ENCODE results near the gene TNS2.
A peak's percentile ranks its signal among the peaks of the same experiment; 100 is the strongest.

The TNS2 gene

DNA sequence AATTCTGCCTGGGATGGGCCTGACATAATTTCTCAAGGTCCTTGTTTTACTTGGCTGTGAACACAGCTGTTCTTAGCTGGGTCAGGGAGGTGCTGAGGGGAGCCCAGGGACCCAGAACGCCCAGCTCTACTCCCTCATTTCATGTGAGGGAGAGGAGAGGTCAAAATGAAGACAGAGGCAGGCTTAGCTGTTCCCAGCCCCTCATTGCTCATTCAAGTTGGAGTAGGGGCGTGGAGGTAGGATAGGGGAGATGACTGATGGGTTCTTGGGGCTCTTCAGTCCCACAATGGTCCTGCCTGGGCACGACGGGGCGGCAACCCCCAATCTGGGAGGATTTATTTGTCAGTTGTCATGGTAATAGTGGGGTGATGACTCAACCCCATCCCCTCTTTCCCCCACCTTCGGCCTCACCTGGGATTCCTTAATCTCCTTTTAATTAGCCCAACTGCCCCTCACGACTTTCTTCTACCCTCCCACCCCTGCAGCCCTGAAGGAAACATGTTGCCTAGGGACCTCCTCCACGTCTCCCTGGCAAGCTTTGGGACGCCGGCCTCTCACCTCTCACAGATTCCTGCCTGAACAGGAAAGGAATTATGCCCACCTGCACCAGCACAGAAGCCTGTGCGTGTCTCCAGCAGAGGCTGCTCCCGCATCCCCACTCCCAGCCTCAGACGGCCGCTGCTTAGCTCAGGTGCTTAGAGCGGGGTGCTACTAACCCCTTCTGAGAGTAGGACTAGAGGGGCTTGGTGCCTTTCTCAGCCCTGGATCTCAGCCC lies 19.1 kb downstream of the TNS2 start:
- no peak for DNase-seq

GRCh38 chr12:53069621-53070410 lies 20.0 kb downstream of the TNS2 start:
- no peak for DNase-seq

GRCh38 chr12:53070877-53071492 lies 21.1 kb downstream of the TNS2 start:
- no peak for DNase-seq

GRCh38 chr12:53071591-53072551 lies 22.0 kb downstream of the TNS2 start:
- no peak for DNase-seq

- DNase-seq, result no peak
These were observed 24.0 kb downstream of the TNS2 start for GRCh38 chr12:53073881-53074280.

DNA sequence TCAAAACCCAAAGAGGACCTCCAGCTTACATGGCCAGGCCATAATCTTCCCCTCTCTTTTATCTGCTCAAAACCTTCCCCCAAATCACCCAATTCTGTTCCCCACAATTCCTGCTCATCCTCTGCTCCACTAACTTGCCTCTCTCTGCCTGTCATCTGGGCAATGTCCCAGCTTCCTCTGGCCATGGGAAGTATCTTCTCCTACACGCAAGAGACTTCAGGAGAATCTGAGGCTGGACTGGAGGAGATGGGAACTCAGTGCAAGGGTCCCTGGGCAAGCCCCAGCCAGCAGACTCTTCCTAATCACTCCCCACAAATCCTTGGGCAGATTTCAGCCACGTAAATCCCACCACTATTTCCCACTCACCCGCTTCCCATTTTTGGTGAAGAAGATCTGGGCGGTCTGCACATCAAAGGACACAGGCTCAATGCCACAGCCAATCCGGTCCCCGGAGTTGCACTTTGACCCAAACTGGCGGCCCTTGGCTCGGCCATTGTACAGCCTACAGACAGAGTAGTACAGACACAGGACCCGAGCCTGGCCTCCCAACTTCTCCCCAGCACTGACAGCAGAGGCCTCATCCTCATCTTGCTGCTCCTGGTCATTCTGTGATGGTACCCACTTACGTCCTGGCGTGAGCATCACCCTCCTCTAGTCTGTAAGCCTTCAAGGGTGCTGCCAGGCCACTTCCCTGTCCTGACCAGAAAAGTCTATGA lies 24.6 kb downstream of the TNS2 start:
- no peak for DNase-seq

DNA sequence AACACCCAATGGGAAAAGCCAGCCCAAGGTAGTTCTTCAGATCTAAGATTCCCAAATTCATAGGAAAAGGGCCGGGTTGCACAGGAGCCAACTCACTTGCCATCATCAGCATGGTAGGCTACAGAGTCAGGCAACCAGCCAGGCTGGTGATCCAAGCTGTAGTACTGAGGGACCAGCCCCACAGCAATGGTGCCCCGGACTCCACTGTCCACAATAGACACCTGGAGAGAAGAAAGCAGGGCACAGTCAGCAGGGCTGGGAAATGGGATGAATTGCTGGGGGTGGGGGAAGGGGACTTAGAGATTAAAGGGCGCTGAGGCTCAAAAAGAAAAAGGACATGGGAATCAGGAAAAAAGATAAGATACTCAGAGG lies 25.1 kb downstream of the TNS2 start:
- no peak for DNase-seq

GRCh38 chr12:53076461-53076860 lies 26.6 kb downstream of the TNS2 start:
- no peak for DNase-seq

DNA sequence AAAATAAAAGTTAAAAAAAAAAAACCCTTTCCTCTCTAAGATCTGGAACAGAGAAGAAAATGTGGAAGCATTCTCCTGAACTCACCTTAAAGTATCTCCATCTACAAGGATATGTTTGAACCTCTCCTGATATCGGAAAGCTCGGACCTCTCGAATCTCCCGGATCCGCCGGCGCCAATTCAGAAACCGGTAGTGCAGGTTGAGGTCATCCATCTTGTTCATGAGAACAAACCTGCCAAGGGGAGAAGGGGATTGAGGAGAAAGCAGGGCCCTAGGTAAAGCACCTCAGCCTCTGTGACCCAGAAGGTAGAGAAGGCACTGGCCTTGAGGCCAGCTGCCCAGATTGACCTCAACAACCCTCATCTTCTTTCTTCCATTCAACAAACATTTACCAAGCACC lies 27.2 kb downstream of the TNS2 start:
- DNase-seq, result no peak

GRCh38 chr12:53078425-53079225 lies 28.8 kb downstream of the TNS2 start:
- DNase-seq, result peak; percentile 61

- peak; percentile 96 for DNase-seq
These were observed 29.6 kb downstream of the TNS2 start, which contains the start of gene SPRYD3 for GRCh38 chr12:53079226-53080117. Gene SPRYD3 (minus strand): TSS chr12:53079390. CDS start chr12:53079333, 57 bp downstream.

GRCh38 chr12:53082637-53083175 lies 32.8 kb downstream of the TNS2 start:
- no peak for DNase-seq

- no peak for DNase-seq
These were observed 36.5 kb downstream of the TNS2 start for GRCh38 chr12:53086361-53086760.

- DNase-seq, result no peak
These were observed 40.2 kb downstream of the TNS2 start for GRCh38 chr12:53090105-53090504.

DNA sequence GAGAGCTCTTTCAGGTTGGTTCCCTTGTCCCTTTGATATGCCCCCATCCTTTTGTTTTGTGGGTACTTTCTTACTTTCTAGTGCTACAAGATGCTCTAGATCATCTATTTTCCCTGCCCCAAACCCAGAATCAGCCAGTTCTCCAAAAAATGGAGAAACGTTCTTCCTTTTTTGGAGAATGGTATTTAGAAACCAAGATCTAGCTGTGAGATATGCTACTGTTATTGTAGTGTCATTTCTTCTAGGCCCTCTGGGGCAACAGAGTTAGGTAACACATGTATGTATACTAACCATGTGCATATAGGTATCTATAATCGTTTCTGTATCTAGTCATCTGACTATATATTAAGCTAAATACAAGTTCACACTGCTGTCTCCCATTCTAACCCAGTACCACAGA lies 40.7 kb downstream of the TNS2 start:
- no peak for DNase-seq

GRCh38 chr12:53091756-53092155 lies 41.9 kb downstream of the TNS2 start:
- DNase-seq, result no peak

GRCh38 chr12:53093777-53094393 lies 44.0 kb downstream of the TNS2 start:
- DNase-seq, result no peak

DNA sequence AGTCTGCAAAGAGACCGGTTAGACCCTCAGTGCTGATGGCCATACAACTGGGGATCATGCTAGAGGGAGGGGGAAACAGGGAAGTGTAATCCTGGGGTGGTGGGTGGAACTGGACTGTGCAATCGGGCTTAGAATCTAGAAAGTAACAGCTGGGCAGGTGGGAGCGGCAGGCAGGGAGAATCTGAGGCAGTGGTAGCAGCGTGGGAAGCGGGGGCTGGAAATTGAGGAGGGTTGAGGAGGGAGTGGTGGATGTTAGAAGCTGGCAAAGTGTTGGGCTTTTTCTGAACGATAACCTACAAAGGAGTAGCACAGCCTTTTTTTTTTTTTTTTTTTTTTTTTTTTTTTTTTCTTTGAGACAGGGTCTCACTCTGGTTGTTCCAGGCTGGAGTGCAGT lies 44.5 kb downstream of the TNS2 start:
- no peak for DNase-seq

Measured in activated CD4-positive, alpha-beta T cell treated with anti-CD3 and anti-CD28 coated beads, Interleukin-2, amount 50 U/mL, for 1 hour (primary cell).